C1 segment of cervical spinal cord (tissue), 14 donors: ENCODE results near the gene COPB2.
"Not testable (repeated sequence)": the region's sequence is repeated elsewhere in the genome, so short reads cannot be mapped to it uniquely, and the experiment has no call there.

ENCODE experiments used
- DNase-seq, 14 donors: peaks; one replicate each; lab custom pipeline; 2025; lab: John Stamatoyannopoulos, UW

COPB2 gene

GRCh38 chr3:139378587-139379241 lies 10.7 kb downstream of the COPB2 start:
- no peak for DNase-seq

- DNase-seq: no peak
These were observed 12.1 kb downstream of the COPB2 start for GRCh38 chr3:139377378-139377777.

GRCh38 chr3:139374099-139374498 lies 15.3 kb downstream of the COPB2 start:
- DNase-seq: no peak

DNA sequence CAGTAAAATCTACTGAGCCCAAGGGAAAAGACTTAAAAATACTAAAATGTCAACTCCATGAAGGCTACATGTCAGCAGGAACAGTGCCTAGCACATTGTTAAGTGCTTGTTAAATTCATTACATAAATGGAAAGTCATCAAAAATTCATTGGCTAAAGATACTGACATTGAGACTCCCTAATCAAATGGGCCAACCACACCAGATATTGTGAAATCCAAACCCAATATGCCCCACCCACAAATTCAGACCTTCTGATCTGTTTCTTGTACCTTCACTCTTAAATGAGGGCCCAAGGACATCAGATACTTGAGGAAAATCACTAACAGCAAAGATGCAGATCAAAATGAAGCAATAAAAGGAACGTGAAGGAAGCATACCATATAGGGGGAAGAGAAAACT lies 24.9 kb downstream of the COPB2 start:
- DNase-seq: no peak

DNA sequence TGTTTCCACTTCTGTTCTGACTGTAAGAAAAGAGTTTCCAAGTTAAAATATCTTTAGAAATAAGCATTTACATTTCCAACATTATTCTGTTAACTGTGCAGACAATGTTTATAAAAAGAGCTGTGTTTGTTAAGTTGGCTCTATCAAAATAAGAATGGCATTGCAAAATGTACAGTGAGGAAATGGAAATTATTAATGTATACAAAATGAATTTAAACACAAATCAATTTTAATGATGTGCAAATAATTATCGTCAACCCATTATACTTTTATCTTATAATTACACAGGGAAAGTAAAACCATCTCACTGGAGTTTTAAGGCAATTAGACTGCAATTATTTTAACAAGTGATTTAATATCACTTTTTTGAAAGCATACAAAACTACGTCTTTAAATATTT lies 28.2 kb downstream of the COPB2 start:
- no peak for DNase-seq

GRCh38 chr3:139358841-139359562 lies 30.4 kb downstream of the COPB2 start:
- no peak for DNase-seq

DNA sequence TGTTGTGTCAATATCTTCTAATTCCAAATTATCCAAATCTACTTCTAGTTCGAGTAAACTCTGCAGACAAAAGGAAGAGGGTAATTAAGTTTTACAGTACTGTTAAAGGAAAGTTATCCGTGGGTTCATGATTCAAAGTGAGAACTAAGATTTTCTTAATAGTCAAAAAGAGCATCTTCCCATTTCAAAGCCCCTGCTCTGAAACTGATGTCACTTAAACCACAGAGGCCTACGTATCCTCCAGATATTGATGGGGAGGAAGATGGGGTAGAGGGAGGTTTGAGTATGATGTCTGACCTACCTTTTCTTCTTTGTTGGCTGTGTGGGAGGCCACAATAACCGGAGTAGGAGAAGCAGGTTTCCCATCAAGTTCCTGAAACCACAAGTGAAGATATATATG lies 31.5 kb downstream of the COPB2 start:
- no peak for DNase-seq

DNA sequence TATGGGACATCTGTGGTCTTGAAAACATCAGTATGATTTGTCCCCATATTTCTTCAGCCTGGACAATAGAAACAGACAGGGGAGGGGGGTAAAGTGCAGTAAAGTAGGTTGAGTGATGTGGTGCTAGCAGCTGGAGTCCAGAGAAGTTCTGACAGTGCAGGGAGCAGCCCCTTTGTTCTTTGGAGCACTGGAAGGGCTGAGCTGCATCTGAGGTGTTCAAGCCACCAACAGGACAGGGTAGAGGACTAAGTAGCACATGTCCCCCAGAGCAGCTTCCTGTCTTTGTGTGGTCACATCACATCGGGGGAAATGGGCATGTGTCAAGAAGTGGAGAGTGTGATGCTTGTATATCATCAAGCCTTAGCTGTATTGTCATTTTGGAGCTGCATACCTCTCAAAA lies 33.6 kb downstream of the COPB2 start:
- no peak for DNase-seq

DNA sequence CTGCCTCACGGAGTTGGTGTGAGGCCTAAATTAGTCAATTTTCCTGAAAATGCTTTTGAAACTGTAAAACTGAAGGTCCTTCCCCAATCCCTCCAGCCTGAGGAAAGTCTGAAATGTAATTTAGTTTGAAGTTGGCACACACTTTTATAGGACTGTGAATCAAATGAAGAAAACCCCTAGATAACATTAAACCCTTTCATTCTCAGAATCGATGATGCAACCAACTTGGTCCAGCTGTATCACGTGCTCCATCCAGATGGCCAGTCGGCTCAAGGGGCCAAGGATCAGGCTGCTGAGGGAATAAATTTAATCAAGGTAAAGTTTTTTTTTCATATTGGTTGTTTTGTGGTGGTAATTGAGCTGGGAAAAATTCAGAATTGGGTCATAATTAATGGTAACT lies 34.0 kb downstream of the COPB2 start:
- peak in 2 of 14 donors; percentile 3 to 7 for DNase-seq

- DNase-seq: no peak
These were observed 34.8 kb downstream of the COPB2 start for GRCh38 chr3:139354661-139355060.

DNA sequence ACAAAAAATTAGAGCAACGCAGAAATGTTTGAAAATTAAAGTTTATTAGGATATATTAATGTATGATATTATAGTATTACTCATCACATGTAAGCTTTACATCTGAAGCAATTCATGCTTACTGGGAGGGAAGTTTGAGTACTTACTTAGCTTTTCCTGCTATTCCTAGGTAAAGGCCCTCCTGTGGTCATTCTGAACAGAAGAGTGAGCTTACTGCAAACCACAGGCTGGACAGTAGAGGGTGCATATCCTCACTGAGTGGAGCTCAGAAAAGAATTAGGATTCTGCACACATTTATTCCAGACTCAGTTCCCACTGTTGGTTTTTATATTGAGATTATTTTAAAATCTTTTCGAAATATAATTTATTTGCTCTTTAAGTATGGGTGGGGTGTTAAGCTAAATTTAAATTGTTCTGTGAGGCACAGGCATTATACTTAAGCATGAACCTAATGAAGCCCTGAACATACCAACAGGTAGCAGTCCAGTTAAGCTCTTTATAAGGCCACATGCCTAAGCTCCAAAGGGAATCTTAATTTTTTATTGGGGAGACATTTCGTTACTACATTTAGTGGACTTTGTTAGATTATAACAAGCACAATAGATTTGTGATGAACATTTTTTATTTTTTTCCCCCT lies 35.4 kb downstream of the COPB2 start:
- no peak for DNase-seq

DNA sequence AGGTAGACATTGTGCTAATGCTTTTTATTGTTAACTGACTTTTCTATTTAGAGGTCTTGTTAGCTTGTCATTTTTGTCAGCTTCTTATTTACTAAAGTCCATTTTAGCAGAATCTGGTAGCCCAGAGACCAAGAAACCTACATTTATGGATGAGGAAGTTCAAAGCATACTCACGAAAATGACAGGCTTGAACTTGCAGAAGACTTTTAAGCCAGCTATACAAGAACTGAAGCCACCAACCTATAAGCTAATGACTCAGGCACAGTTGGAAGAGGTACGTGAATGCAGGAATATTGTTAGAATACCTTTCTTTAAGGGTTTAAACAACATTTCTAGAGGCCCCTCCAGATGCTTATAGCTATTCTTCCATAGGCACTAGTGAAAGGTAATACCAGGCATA lies 42.7 kb downstream of the COPB2 start:
- DNase-seq: no peak

GRCh38 chr3:139343895-139344856 lies 45.3 kb downstream of the COPB2 start, which contains the start of gene MRPS22:
MRPS22 (plus strand) TSS chr3:139344020; CDS start chr3:139344027, 7 bp downstream.
- peak in 13 of 14 donors; percentile 14 to 84 (median 72) for DNase-seq

- no peak for DNase-seq
These were observed 47.4 kb downstream of the COPB2 start for GRCh38 chr3:139342054-139342453.

- DNase-seq: no peak
These were observed 48.7 kb downstream of the COPB2 start for GRCh38 chr3:139340784-139341183.

- DNase-seq: no peak
These were observed 50.1 kb downstream of the COPB2 start for GRCh38 chr3:139339219-139339906.

GRCh38 chr3:139338405-139338804 lies 51.0 kb downstream of the COPB2 start:
- DNase-seq: no peak

- not testable (repeated sequence) for DNase-seq
These were observed 54.8 kb downstream of the COPB2 start for GRCh38 chr3:139334675-139335074.

- DNase-seq: no peak
These were observed 57.4 kb downstream of the COPB2 start for GRCh38 chr3:139332092-139332491.

DNA sequence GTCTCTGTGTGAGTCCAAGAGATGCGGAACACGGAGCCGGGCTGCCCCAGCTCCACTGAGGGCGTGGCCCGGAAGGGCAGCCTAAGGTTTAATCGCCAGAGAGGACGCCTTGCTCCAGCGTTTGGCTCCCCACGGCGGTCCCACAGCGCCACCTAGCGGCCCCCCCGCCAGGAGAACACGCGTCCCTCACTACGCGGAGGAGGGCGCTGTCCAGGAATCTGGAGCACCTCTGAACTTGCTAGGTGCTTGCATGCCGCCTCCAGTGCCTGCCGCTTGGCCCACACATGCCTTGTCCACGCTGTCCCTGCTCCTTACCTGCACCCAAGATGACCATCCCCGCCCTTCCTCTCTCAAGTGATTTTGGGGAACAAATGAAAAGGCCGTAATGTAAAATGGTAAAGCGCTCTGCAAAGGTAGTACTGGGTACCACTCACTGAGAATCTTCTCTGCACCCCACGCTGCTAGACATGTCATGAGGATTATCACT lies 60.0 kb downstream of the COPB2 start:
- peak in 12 of 14 donors; percentile 3 to 81 (median 62) for DNase-seq

DNA sequence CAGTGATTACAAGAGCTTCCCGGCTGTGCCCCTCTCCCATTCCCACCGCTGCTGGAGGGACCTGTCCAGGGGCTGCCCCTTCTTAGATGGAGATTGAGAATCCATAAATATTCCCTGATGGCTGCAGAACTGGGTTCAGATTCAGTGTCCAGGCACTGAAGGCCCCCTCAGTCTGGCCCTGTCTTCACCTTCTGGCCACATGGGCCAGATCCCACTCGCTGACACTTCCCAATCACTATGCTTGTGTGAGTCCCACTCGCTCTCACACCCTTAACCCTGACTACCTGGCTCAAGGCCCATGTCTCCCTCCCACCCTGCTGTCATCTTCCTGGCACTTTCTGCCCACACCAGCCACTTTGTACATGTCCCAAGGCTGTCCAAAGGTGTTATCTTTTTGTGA lies 61.1 kb downstream of the COPB2 start:
- DNase-seq: no peak
